Measurements from ENCODE around the gene ANGPT4.

DNA sequence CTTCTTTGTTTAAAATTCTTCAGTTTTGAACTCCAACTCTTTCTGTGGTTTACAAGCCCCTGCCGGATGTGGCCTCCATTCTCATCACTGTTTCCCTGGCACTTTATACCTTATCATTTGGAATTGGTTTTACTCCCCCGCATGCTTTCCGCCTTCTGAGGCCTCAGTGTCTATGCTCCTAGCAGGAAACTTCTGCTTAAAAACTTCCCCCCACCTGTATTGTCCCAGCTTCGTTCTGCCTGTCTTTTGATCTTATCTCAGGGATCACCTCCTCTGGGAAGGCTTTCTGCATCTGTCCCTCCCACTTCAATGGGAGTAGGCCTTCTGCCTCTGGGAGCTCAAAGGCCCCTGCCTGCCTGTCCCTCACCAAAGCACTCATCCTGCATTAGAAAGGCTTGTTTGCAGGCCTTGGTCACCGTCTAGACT, 3.4 kb upstream of the ANGPT4 start:
- TF ChIP-seq, protein P1, sequence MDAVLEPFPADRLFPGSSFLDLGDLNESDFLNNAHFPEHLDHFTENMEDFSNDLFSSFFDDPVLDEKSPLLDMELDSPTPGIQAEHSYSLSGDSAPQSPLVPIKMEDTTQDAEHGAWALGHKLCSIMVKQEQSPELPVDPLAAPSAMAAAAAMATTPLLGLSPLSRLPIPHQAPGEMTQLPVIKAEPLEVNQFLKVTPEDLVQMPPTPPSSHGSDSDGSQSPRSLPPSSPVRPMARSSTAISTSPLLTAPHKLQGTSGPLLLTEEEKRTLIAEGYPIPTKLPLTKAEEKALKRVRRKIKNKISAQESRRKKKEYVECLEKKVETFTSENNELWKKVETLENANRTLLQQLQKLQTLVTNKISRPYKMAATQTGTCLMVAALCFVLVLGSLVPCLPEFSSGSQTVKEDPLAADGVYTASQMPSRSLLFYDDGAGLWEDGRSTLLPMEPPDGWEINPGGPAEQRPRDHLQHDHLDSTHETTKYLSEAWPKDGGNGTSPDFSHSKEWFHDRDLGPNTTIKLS (IDR thresholded peaks at IDR 0.05; ENCODE audit: borderline replicate concordance, low read depth): no peak
- TF ChIP-seq RCOR1 (IDR thresholded peaks at IDR 0.05; ENCODE audit: borderline replicate concordance in 1 of 2, low read depth in 2 of 2, low read length in 2 of 2) (no peak), BHLHE40 (IDR thresholded peaks at IDR 0.05; ENCODE audit: low read length) (no peak), NBN (IDR thresholded peaks at IDR 0.05; ENCODE audit: low read depth) (no peak), SP1 (CRISPR knock-in tag; IDR thresholded peaks at IDR 0.05) (no peak), PRMT5 (CRISPR knock-in tag; IDR thresholded peaks at IDR 0.05) (no peak), CC2D1A (IDR thresholded peaks at IDR 0.05) (no peak), RFX5 (IDR thresholded peaks at IDR 0.05; ENCODE audit: low read depth, low read length) (no peak), TCF7L2 (IDR thresholded peaks at IDR 0.05; ENCODE audit: low read depth, low read length) (no peak), ESRRA (IDR thresholded peaks at IDR 0.05; ENCODE audit: borderline replicate concordance, low read depth) (no peak), EZH2 (IDR thresholded peaks at IDR 0.05; ENCODE audit: borderline replicate concordance, low read depth, low read length) (no peak)
- TF ChIP-seq, protein P2, sequence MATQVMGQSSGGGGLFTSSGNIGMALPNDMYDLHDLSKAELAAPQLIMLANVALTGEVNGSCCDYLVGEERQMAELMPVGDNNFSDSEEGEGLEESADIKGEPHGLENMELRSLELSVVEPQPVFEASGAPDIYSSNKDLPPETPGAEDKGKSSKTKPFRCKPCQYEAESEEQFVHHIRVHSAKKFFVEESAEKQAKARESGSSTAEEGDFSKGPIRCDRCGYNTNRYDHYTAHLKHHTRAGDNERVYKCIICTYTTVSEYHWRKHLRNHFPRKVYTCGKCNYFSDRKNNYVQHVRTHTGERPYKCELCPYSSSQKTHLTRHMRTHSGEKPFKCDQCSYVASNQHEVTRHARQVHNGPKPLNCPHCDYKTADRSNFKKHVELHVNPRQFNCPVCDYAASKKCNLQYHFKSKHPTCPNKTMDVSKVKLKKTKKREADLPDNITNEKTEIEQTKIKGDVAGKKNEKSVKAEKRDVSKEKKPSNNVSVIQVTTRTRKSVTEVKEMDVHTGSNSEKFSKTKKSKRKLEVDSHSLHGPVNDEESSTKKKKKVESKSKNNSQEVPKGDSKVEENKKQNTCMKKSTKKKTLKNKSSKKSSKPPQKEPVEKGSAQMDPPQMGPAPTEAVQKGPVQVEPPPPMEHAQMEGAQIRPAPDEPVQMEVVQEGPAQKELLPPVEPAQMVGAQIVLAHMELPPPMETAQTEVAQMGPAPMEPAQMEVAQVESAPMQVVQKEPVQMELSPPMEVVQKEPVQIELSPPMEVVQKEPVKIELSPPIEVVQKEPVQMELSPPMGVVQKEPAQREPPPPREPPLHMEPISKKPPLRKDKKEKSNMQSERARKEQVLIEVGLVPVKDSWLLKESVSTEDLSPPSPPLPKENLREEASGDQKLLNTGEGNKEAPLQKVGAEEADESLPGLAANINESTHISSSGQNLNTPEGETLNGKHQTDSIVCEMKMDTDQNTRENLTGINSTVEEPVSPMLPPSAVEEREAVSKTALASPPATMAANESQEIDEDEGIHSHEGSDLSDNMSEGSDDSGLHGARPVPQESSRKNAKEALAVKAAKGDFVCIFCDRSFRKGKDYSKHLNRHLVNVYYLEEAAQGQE (IDR thresholded peaks at IDR 0.05; ENCODE audit: borderline replicate concordance): no peak
- TF ChIP-seq, protein P2 (CRISPR knock-in tag; IDR thresholded peaks at IDR 0.05; ENCODE audit: low read depth): no peak
- TF ChIP-seq, protein P3, sequence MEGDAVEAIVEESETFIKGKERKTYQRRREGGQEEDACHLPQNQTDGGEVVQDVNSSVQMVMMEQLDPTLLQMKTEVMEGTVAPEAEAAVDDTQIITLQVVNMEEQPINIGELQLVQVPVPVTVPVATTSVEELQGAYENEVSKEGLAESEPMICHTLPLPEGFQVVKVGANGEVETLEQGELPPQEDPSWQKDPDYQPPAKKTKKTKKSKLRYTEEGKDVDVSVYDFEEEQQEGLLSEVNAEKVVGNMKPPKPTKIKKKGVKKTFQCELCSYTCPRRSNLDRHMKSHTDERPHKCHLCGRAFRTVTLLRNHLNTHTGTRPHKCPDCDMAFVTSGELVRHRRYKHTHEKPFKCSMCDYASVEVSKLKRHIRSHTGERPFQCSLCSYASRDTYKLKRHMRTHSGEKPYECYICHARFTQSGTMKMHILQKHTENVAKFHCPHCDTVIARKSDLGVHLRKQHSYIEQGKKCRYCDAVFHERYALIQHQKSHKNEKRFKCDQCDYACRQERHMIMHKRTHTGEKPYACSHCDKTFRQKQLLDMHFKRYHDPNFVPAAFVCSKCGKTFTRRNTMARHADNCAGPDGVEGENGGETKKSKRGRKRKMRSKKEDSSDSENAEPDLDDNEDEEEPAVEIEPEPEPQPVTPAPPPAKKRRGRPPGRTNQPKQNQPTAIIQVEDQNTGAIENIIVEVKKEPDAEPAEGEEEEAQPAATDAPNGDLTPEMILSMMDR (IDR thresholded peaks at IDR 0.05 in 2 of 3, conservative IDR thresholded peaks at IDR 0.05 in 1 of 3; ENCODE audit: insufficient read depth in 2 of 3, low read depth in 1 of 3, low read length in 3 of 3): no peak

All from K562 (cell line).